GM12892 (cell line): ENCODE measurements around the gene NIF3L1.

Source experiments
- POLR2A ChIP-seq: IDR thresholded peaks from 2 replicates; pipeline ENCODE4 v1.6.1; 2011; ENCODE audit warnings: low read depth, low read length, control low read depth
- POLR2AphosphoS5 ChIP-seq: IDR thresholded peaks from 2 replicates; pipeline ENCODE4 v1.6.1; 2011; ENCODE audit warnings: low read depth, low read length, control low read depth
- TAF1 ChIP-seq: IDR thresholded peaks from 2 replicates; pipeline ENCODE4 v1.6.1; 2011; ENCODE audit warnings: low read depth, mild to moderate bottlenecking, control low read depth, low read length, borderline replicate concordance

- TF ChIP-seq POLR2A (no peak), POLR2AphosphoS5 (no peak), TAF1 (no peak)
Observed at GRCh38 chr2:200930947-200931626, 41.9 kb downstream of the NIF3L1 start.
